ENCODE data around the gene ZNF587. TPM values are rescaled to one million over a fixed set of nuclear protein-coding genes. Genes with fewer than 3 reads are reported as not detected.
"Not testable (repeated sequence)": the region's sequence is repeated elsewhere in the genome, so short reads cannot be mapped to it uniquely, and the experiment has no call there.

ZNF587 gene
- total and polyA plus RNA-seq, 2 donors = 16.6 to 25.4 TPM

GRCh38 chr19:57812226-57812625 lies 37.4 kb upstream of the ZNF587 start:
- Histone ChIP-seq H3K27ac (ENCODE audit: low read depth in 1 of 2, low read length in 1 of 2) (peak overlapping the region; percentile 68 to 70), H3K9me3 (ENCODE audit: control insufficient read depth in 2 of 2, insufficient read depth in 1 of 2, low read length in 1 of 2) (no peaks in the 10 kb centered on the region), H3K4me3 (ENCODE audit: low read length in 2 of 2) (no peak overlapping the region), H3K36me3 (ENCODE audit: control insufficient read depth in 2 of 2, insufficient read depth in 2 of 2, low read length in 1 of 2) (peaks cover 14 to 19% of the 10 kb centered on the region in 2 donors), H3K4me1 (ENCODE audit: control insufficient read depth in 2 of 2, insufficient read depth in 2 of 2, low read length in 2 of 2) (peaks cover 10 to 23% of the 10 kb centered on the region in 2 donors), H3K27me3 (ENCODE audit: control insufficient read depth in 2 of 2, insufficient read depth in 1 of 2, low read length in 1 of 2) (no peaks in the 10 kb centered on the region)
- WGBS = 72% methylated on average over 3 of the region's 3 CpGs
- peak in 4 of 9 donors; percentile 27 to 64 (median 38) for DNase-seq (ENCODE audit: low read depth in 6 of 9, low spot score in 9 of 9)

DNA sequence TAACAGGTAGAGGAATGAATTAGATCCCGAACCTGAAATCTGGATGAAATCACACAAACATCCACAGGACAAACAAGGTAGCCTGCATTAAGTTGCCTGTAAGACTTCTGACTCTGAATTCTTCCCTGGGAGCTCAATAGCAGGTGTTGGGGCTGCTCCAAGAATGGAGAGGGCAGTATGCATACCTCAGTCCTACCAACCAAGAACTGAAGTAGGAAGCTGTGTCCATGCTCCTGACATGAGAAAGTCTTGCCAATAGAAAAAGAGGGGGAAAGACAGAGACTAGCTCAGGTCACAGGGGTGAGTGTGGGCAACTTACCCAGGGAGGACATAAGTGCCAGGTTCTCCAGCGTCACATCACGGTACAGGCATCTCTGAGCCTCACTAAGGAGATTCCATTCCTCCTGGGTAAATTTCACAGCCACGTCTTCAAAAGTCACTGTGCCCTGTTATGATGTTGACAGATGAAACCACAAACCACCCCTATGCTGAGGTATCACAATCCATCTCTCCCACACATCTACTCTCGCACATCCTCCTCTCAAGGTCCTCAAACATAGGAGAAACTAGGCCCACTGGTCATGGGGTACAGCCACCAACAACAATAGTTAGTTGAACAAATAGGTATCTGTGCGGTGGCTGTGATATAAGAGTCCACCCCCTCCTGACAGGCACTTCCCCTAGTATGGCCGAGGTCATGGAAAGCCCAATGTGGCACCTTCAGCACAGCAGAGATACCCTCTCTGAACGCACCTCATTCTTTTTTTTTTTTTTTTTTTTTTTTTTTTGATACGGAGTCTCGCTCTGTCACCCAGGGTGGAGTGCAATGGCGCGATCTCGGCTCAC lies 36.5 kb upstream of the ZNF587 start:
- Histone ChIP-seq H3K36me3 (ENCODE audit: control insufficient read depth in 2 of 2, insufficient read depth in 2 of 2, low read length in 1 of 2) (peaks cover 10 to 12% of the 10 kb centered on the region in 2 donors), H3K4me1 (ENCODE audit: control insufficient read depth in 2 of 2, insufficient read depth in 2 of 2, low read length in 2 of 2) (peaks cover 10 to 23% of the 10 kb centered on the region in 2 donors), H3K27ac (ENCODE audit: low read depth in 1 of 2, low read length in 1 of 2) (peak overlapping the region; percentile 68 to 70)
- H3K4me3 ChIP-seq (ENCODE audit: low read length in 2 of 2); H3K9me3 ChIP-seq (ENCODE audit: control insufficient read depth in 2 of 2, insufficient read depth in 1 of 2, low read length in 1 of 2); DNase-seq (ENCODE audit: low read depth in 6 of 9, low spot score in 9 of 9); H3K27me3 ChIP-seq (ENCODE audit: control insufficient read depth in 2 of 2, insufficient read depth in 1 of 2, low read length in 1 of 2): not testable (repeated sequence)
- whole genome bisulfite sequencing = 81% methylated on average over 13 of the region's 13 CpGs

- H3K36me3 ChIP-seq (ENCODE audit: control insufficient read depth in 2 of 2, insufficient read depth in 2 of 2, low read length in 1 of 2) = peaks cover 6 to 8% of the 10 kb centered on the region in 2 donors
- no peak overlapping the region for H3K27ac ChIP-seq (ENCODE audit: low read depth in 1 of 2, low read length in 1 of 2)
- no peak for DNase-seq (ENCODE audit: low read depth in 6 of 9, low spot score in 9 of 9)
- peak overlapping the region; percentile 88 to 91 for H3K4me3 ChIP-seq (ENCODE audit: low read length in 2 of 2)
- peaks cover 14 to 23% of the 10 kb centered on the region in 2 donors for H3K4me1 ChIP-seq (ENCODE audit: control insufficient read depth in 2 of 2, insufficient read depth in 2 of 2, low read length in 2 of 2)
- no peaks in the 10 kb centered on the region for H3K9me3 ChIP-seq (ENCODE audit: control insufficient read depth in 2 of 2, insufficient read depth in 1 of 2, low read length in 1 of 2)
- WGBS = 39% methylated on average over 12 of the region's 13 CpGs
- no peaks in the 10 kb centered on the region for H3K27me3 ChIP-seq (ENCODE audit: control insufficient read depth in 2 of 2, insufficient read depth in 1 of 2, low read length in 1 of 2)
Measured at GRCh38 chr19:57813919-57814504, 35.6 kb upstream of the ZNF587 start.

GRCh38 chr19:57814505-57815246 lies 35.0 kb upstream of the ZNF587 start, which contains the start of gene ZNF552:
Gene ZNF552, minus strand, starts transcription at chr19:57814913. Its CDS starts 170 bp downstream, at chr19:57814743.
- no peaks in the 10 kb centered on the region for H3K27me3 ChIP-seq (ENCODE audit: control insufficient read depth in 2 of 2, insufficient read depth in 1 of 2, low read length in 1 of 2)
- WGBS = 1% methylated on average over 50 of the region's 50 CpGs
- peak within 1 kb of the TSS; percentile 72 to 84 for H3K27ac ChIP-seq (ENCODE audit: low read depth in 1 of 2, low read length in 1 of 2)
- peak within 1 kb of the TSS; percentile 88 to 91 for H3K4me3 ChIP-seq (ENCODE audit: low read length in 2 of 2)
- no peaks in the 10 kb centered on the region for H3K9me3 ChIP-seq (ENCODE audit: control insufficient read depth in 2 of 2, insufficient read depth in 1 of 2, low read length in 1 of 2)
- DNase-seq (ENCODE audit: low read depth in 6 of 9, low spot score in 9 of 9) = peak; percentile 61 to 92 (median 84)
- peaks cover 14 to 23% of the 10 kb centered on the region in 2 donors for H3K4me1 ChIP-seq (ENCODE audit: control insufficient read depth in 2 of 2, insufficient read depth in 2 of 2, low read length in 2 of 2)
- H3K36me3 ChIP-seq (ENCODE audit: control insufficient read depth in 2 of 2, insufficient read depth in 2 of 2, low read length in 1 of 2) = peaks cover 3 to 6% of the 10 kb centered on the region in 2 donors

- DNase-seq (ENCODE audit: low read depth in 6 of 9, low spot score in 9 of 9) = no peak
- WGBS = 96% methylated on average over 17 of the region's 17 CpGs
- H3K36me3 ChIP-seq (ENCODE audit: control insufficient read depth in 2 of 2, insufficient read depth in 2 of 2, low read length in 1 of 2) = peaks cover 3% of the 10 kb centered on the region in 2 donors
- H3K27ac ChIP-seq (ENCODE audit: low read depth in 1 of 2, low read length in 1 of 2) = peak overlapping the region in 1 of 2 donors; percentile 31
- no peaks in the 10 kb centered on the region for H3K27me3 ChIP-seq (ENCODE audit: control insufficient read depth in 2 of 2, insufficient read depth in 1 of 2, low read length in 1 of 2)
- H3K9me3 ChIP-seq (ENCODE audit: control insufficient read depth in 2 of 2, insufficient read depth in 1 of 2, low read length in 1 of 2) = no peaks in the 10 kb centered on the region
- H3K4me1 ChIP-seq (ENCODE audit: control insufficient read depth in 2 of 2, insufficient read depth in 2 of 2, low read length in 2 of 2) = peaks cover 19 to 28% of the 10 kb centered on the region in 2 donors
- H3K4me3 ChIP-seq (ENCODE audit: low read length in 2 of 2) = peak overlapping the region; percentile 88 to 91
Measured at GRCh38 chr19:57815247-57816075, 34.2 kb upstream of the ZNF587 start.

GRCh38 chr19:57816652-57817051 lies 33.0 kb upstream of the ZNF587 start:
- Histone ChIP-seq H3K4me1 (ENCODE audit: control insufficient read depth in 2 of 2, insufficient read depth in 2 of 2, low read length in 2 of 2) (peaks cover 19 to 32% of the 10 kb centered on the region in 2 donors), H3K4me3 (ENCODE audit: low read length in 2 of 2) (no peak overlapping the region), H3K36me3 (ENCODE audit: control insufficient read depth in 2 of 2, insufficient read depth in 2 of 2, low read length in 1 of 2) (peaks cover 0 to 3% of the 10 kb centered on the region in 2 donors), H3K9me3 (ENCODE audit: control insufficient read depth in 2 of 2, insufficient read depth in 1 of 2, low read length in 1 of 2) (no peaks in the 10 kb centered on the region), H3K27ac (ENCODE audit: low read depth in 1 of 2, low read length in 1 of 2) (no peak overlapping the region), H3K27me3 (ENCODE audit: control insufficient read depth in 2 of 2, insufficient read depth in 1 of 2, low read length in 1 of 2) (no peaks in the 10 kb centered on the region)
- WGBS = 80% methylated on average over 7 of the region's 7 CpGs
- no peak for DNase-seq (ENCODE audit: low read depth in 6 of 9, low spot score in 9 of 9)

GRCh38 chr19:57817976-57818375 lies 31.7 kb upstream of the ZNF587 start:
- H3K27ac ChIP-seq (ENCODE audit: low read depth in 1 of 2, low read length in 1 of 2) = no peak overlapping the region
- H3K4me1 ChIP-seq (ENCODE audit: control insufficient read depth in 2 of 2, insufficient read depth in 2 of 2, low read length in 2 of 2) = peaks cover 15 to 21% of the 10 kb centered on the region in 2 donors
- 95% methylated on average over 14 of the region's 14 CpGs for WGBS
- H3K9me3 ChIP-seq (ENCODE audit: control insufficient read depth in 2 of 2, insufficient read depth in 1 of 2, low read length in 1 of 2) = no peaks in the 10 kb centered on the region
- DNase-seq (ENCODE audit: low read depth in 6 of 9, low spot score in 9 of 9) = no peak
- H3K36me3 ChIP-seq (ENCODE audit: control insufficient read depth in 2 of 2, insufficient read depth in 2 of 2, low read length in 1 of 2) = no peaks in the 10 kb centered on the region
- H3K4me3 ChIP-seq (ENCODE audit: low read length in 2 of 2) = no peak overlapping the region
- no peaks in the 10 kb centered on the region for H3K27me3 ChIP-seq (ENCODE audit: control insufficient read depth in 2 of 2, insufficient read depth in 1 of 2, low read length in 1 of 2)

DNA sequence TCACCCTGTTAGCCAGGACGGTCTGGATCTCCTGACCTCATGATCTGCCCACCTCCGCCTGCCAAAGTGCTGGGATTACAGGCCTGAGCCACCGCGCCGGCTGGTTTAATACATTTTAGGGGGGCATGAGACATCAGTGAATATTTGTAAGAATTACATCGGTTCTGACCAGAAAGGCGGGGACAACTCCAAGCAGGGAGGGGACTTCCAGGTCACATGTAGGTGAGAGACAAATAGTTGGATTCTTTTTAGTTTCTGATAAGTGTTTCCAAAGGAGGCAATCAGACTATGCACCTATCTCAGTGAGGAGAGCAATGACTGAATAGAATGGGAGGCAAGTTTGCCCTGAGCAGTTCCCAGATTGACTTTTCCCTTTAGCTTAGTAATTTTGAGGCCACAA lies 31.3 kb upstream of the ZNF587 start:
- 96% methylated on average over 7 of the region's 7 CpGs for WGBS
- Histone ChIP-seq H3K4me1 (ENCODE audit: control insufficient read depth in 2 of 2, insufficient read depth in 2 of 2, low read length in 2 of 2) (peaks cover 15 to 19% of the 10 kb centered on the region in 2 donors), H3K36me3 (ENCODE audit: control insufficient read depth in 2 of 2, insufficient read depth in 2 of 2, low read length in 1 of 2) (no peaks in the 10 kb centered on the region), H3K9me3 (ENCODE audit: control insufficient read depth in 2 of 2, insufficient read depth in 1 of 2, low read length in 1 of 2) (no peaks in the 10 kb centered on the region), H3K27me3 (ENCODE audit: control insufficient read depth in 2 of 2, insufficient read depth in 1 of 2, low read length in 1 of 2) (no peaks in the 10 kb centered on the region), H3K4me3 (ENCODE audit: low read length in 2 of 2) (no peak overlapping the region), H3K27ac (ENCODE audit: low read depth in 1 of 2, low read length in 1 of 2) (no peak overlapping the region)
- no peak for DNase-seq (ENCODE audit: low read depth in 6 of 9, low spot score in 9 of 9)
